HCT116 (cell line): Measurements from ENCODE around the gene DDX56. TPM values are rescaled to one million over a fixed set of nuclear protein-coding genes. Genes with fewer than 3 reads are reported as not detected.

Experiments used
- ATAC-seq: fragments of 200-7000 bp; cut with Tn5 transposase; 2 replicates; pipeline ENCODE4 v1.9.1; 2020; ENCODE audit warnings: mild to moderate bottlenecking, moderate library complexity
- BruUV-seq: library from RNA; stranded (reverse); fragments of 400-500 nt; replicated peaks from 2 replicates; lab custom pipeline; 2021; lab: Mats Ljungman, UMichigan
- CTCF ChIA-PET: fragments of 300-600 bp; sonication (Branson Sonifier 250); formaldehyde crosslinking; loops from one replicate; lab custom pipeline; 2021; ENCODE audit warnings: antibody characterized with exemption; lab: Charles Lee
- POLR2A ChIA-PET: fragments of 300-600, 350-600 bp; sonication (Branson Sonifier 250); formaldehyde crosslinking; loops from one replicate; lab custom pipeline; 2021; ENCODE audit warnings: antibody characterized with exemption; lab: Charles Lee
- RAD21 ChIA-PET, 2 experiments: fragments of 300-600 bp; sonication (Branson Sonifier 250); formaldehyde crosslinking; loops; one replicate each; lab custom pipeline; 2023; ENCODE audit warnings: low total read pairs in 2 of 2; ENCODE audit not compliant: uncharacterized antibody in 2 of 2, unreplicated experiment in 2 of 2, low non-redundant PET in 1 of 2; lab: Charles Lee
- DNase-seq: peaks from one replicate; pipeline ENCODE4 v3.0.0-alpha.2; 2010; ENCODE audit warnings: low read depth, low spot score
- H2AFZ ChIP-seq: fragments of 200-600 bp; shearing (Covaris generic), sonication (generic); 2 replicates; pipeline ENCODE4 v1.6.1; 2017; ENCODE audit warnings: low read depth, mixed run types, mixed read lengths, antibody characterized with exemption, low read length; ENCODE audit not compliant: poor library complexity, severe bottlenecking
- H3K27ac ChIP-seq: 2 replicates; pipeline ENCODE4 v1.5.1; 2012; ENCODE audit warnings: low read depth, low read length
- H3K27me3 ChIP-seq: fragments of 200-600 bp; sonication (generic); 2 replicates; pipeline ENCODE4 v1.6.1; 2016; ENCODE audit warnings: mixed run types, low read length, mixed read lengths; ENCODE audit not compliant: insufficient read depth
- H3K36me3 ChIP-seq, 2 experiments: fragments of 200-500 bp in 1 of 2; fragments of 200-600 bp in 1 of 2; sonication (Bioruptor generic) in 1 of 2; sonication (generic) in 1 of 2; 2 replicates each; pipeline versions ENCODE4 v1.5.1 to v1.6.1; 2014 to 2016; ENCODE audit warnings: low read length in 2 of 2, inconsistent platforms in 1 of 2, mixed read lengths in 1 of 2, mixed run types in 1 of 2; ENCODE audit not compliant: insufficient read depth in 2 of 2, control insufficient read depth in 1 of 2
- H3K4me1 ChIP-seq, 2 experiments: fragments of 200-600 bp in 1 of 2; sonication (generic) in 1 of 2; 2 replicates each; pipeline versions ENCODE4 v1.5.1 to v1.6.1; 2012 to 2017; ENCODE audit warnings: low read length in 2 of 2, inconsistent platforms in 1 of 2, mild to moderate bottlenecking in 1 of 2, mixed read lengths in 1 of 2, mixed run types in 1 of 2, moderate library complexity in 1 of 2; ENCODE audit not compliant: insufficient read depth in 2 of 2, control insufficient read depth in 1 of 2
- H3K4me2 ChIP-seq: fragments of 200-600 bp; sonication (generic); 2 replicates; pipeline ENCODE4 v1.6.1; 2017; ENCODE audit warnings: mixed run types, low read length, mixed read lengths
- H3K4me3 ChIP-seq, 2 experiments: fragments of 200-600 bp in 1 of 2; sonication (generic) in 1 of 2; replicated peaks in 1 of 2; 2 replicates each; pipeline ENCODE4 v1.5.1; 2011 to 2016; ENCODE audit warnings: low read length in 2 of 2, control low read depth in 1 of 2, low read depth in 1 of 2, mild to moderate bottlenecking in 1 of 2, mixed read lengths in 1 of 2, mixed run types in 1 of 2
- H3K79me2 ChIP-seq: fragments of 200-600 bp; sonication (generic); 2 replicates; pipeline ENCODE4 v1.6.1; 2017; ENCODE audit warnings: mild to moderate bottlenecking, mixed run types, low read length, moderate library complexity, mixed read lengths; ENCODE audit not compliant: insufficient read depth
- H3K9ac ChIP-seq: fragments of 200-600 bp; sonication (generic); 2 replicates; pipeline ENCODE4 v1.6.1; 2016; ENCODE audit warnings: low read length, mixed read lengths
- H3K9me2 ChIP-seq: fragments of 200-600 bp; sonication (generic), shearing (Covaris generic); 2 replicates; pipeline ENCODE4 v1.6.1; 2017; ENCODE audit warnings: mixed run types, mild to moderate bottlenecking, moderate library complexity; ENCODE audit not compliant: insufficient read depth
- H3K9me3 ChIP-seq, 2 experiments: fragments of 200-500 bp in 1 of 2; fragments of 200-600 bp in 1 of 2; sonication (Bioruptor generic) in 1 of 2; sonication (generic) in 1 of 2; 2 replicates each; pipeline ENCODE4 v1.6.1; 2014 to 2017; ENCODE audit warnings: low read length in 2 of 2, mixed read lengths in 2 of 2, inconsistent platforms in 1 of 2, low read depth in 1 of 2, mild to moderate bottlenecking in 1 of 2, mixed run types in 1 of 2, moderate library complexity in 1 of 2; ENCODE audit not compliant: control insufficient read depth in 1 of 2, insufficient read depth in 1 of 2
- H4K20me1 ChIP-seq: fragments of 200-600 bp; sonication (generic), shearing (Covaris generic); 2 replicates; pipeline ENCODE4 v1.6.1; 2017; ENCODE audit warnings: mixed run types, mild to moderate bottlenecking, moderate library complexity; ENCODE audit not compliant: insufficient read depth
- ATF3 ChIP-seq: IDR thresholded peaks from 2 replicates; pipeline ENCODE4 v1.6.1; 2012
- CBX3 ChIP-seq: IDR thresholded peaks from 2 replicates; pipeline ENCODE4 v1.6.1; 2012; ENCODE audit warnings: low read depth
- EZH2 ChIP-seq: fragments of 200-600 bp; sonication (generic); IDR thresholded peaks from 2 replicates; pipeline ENCODE4 v1.6.1; 2017; ENCODE audit warnings: antibody characterized with exemption, mixed run types
- EZH2phosphoT487 ChIP-seq: fragments of 200-600 bp; IDR thresholded peaks from 2 replicates; pipeline ENCODE4 v1.6.1; 2018; ENCODE audit warnings: antibody characterized with exemption, borderline replicate concordance
- JUND ChIP-seq: IDR thresholded peaks from 2 replicates; pipeline ENCODE4 v1.6.1; 2012
- POLR2AphosphoS5 ChIP-seq: IDR thresholded peaks from 2 replicates; pipeline ENCODE4 v1.6.1; 2011; ENCODE audit warnings: mild to moderate bottlenecking, low read depth, low read length, moderate library complexity
- RAD21 ChIP-seq: IDR thresholded peaks from 2 replicates; pipeline ENCODE4 v1.6.1; 2012; ENCODE audit warnings: low read depth, mild to moderate bottlenecking
- SP1 ChIP-seq: IDR thresholded peaks from 2 replicates; pipeline ENCODE4 v1.6.1; 2012; ENCODE audit warnings: low read depth
- TCF7L2 ChIP-seq: IDR thresholded peaks from 2 replicates; pipeline ENCODE4 v1.7.0; 2011; ENCODE audit warnings: borderline replicate concordance, inconsistent platforms; ENCODE audit not compliant: insufficient read depth, insufficient read length; ENCODE audit errors: extremely low read depth
- ZFX ChIP-seq: fragments of 450-650 bp; IDR thresholded peaks from 2 replicates; pipeline ENCODE4 v1.6.1; 2017
- intact Hi-C: fragments of 100-400 bp; cut with micrococcal nuclease; formaldehyde crosslinking; loops from 2 replicates; pipeline ENCODE4 v1.10.0; 2022
- total RNA-seq: library from RNA; stranded (reverse); gene quantifications from one replicate; pipeline ENCODE4 v1.2.1, GENCODE V29; 2021; ENCODE audit not compliant: unreplicated experiment

Gene DDX56
- total RNA-seq, 1 experiment from 2014 or later: 119 TPM

DNA sequence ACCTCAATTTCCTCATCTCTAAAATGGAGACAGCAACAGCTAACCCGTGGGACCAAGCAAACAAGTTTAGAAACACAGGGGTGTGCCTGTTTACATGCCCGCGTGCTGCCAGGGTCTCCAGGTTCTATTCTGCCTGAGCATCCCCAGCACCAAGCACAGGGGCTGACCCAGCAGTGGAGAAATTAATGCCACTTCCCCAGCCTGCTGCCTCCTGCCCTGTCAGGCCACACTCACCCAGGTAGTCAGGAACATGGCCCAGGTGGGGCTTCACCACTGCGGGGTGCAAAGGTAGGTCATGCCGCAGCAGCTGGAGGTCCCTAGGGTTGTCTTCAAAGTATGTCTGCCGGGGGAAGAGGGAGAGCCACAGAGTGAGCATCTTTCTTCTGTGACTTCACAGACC is 5.8 kb downstream of the DDX56 start:
- ATAC-seq (no peak), DNase-seq (no peak)
- CTCF ChIA-PET: no interaction called here
- BruUV-seq: no TSS peak
- no peaks in the 10 kb centered on the region for H3K27me3 ChIP-seq
- H3K9me2 ChIP-seq: no peaks in the 10 kb centered on the region
- peaks cover 7% of the 10 kb centered on the region; the same call in 1 of the 2 replicates for H4K20me1 ChIP-seq
- intact Hi-C loops: loop anchor here (5.0 kb wide), 1 partner anchor 221 kb away; no protein-coding TSS in a partner anchor
- H3K9ac ChIP-seq: no peak overlapping the region
- no peak overlapping the region for H3K27ac ChIP-seq
- RAD21 ChIA-PET: no interaction called here
- POLR2A ChIA-PET: no interaction called here
- no peak overlapping the region for H3K4me3 ChIP-seq
- no peak overlapping the region for H2AFZ ChIP-seq
- peaks cover 60% of the 10 kb centered on the region for H3K79me2 ChIP-seq
- no peak overlapping the region for H3K4me2 ChIP-seq
- H3K36me3 ChIP-seq: peaks cover 68 to 79% of the 10 kb centered on the region in 2 experiments
- no peaks in the 10 kb centered on the region for H3K9me3 ChIP-seq
- TF ChIP-seq CBX3: no peak
- no peak for TF ChIP-seq SP1
- no peak for TF ChIP-seq EZH2phosphoT487
- TF ChIP-seq POLR2AphosphoS5: no peak
- TF ChIP-seq TCF7L2: no peak
- no peak for TF ChIP-seq RAD21
- peaks cover 6 to 18% of the 10 kb centered on the region in 2 experiments; a peak in 3 of 4 replicates for H3K4me1 ChIP-seq

- H2AFZ ChIP-seq: no peak overlapping the region
- H3K27ac ChIP-seq: no peak overlapping the region
- peaks cover 60 to 67% of the 10 kb centered on the region in 2 experiments for H3K36me3 ChIP-seq
- peaks cover 7% of the 10 kb centered on the region; the same call in 1 of the 2 replicates for H4K20me1 ChIP-seq
- intact Hi-C loops: loop anchor here (5.0 kb wide), 1 partner anchor 219 kb away; no protein-coding TSS in a partner anchor
- no peak overlapping the region for H3K9ac ChIP-seq
- POLR2A ChIA-PET: no interaction called here
- H3K9me2 ChIP-seq: no peaks in the 10 kb centered on the region
- H3K4me1 ChIP-seq: peaks cover 11 to 23% of the 10 kb centered on the region in 2 experiments
- ATAC-seq (no peak), DNase-seq (no peak)
- H3K9me3 ChIP-seq: no peaks in the 10 kb centered on the region
- RAD21 ChIA-PET: no interaction called here
- CTCF ChIA-PET: interaction anchor here (2.5 to 3.0 kb wide), 2 partner anchors 326 to 569 kb away, joined by 8 to 21 read pairs; no protein-coding TSS in a partner anchor
- TF ChIP-seq ATF3 (no peak), ZFX (no peak), EZH2 (no peak), JUND (no peak)
- no peak overlapping the region for H3K4me2 ChIP-seq
- H3K4me3 ChIP-seq: no peak overlapping the region
- no TSS peak for BruUV-seq
- peaks cover 48% of the 10 kb centered on the region for H3K79me2 ChIP-seq
- H3K27me3 ChIP-seq: no peaks in the 10 kb centered on the region
These were observed 7.0 kb downstream of the DDX56 start for GRCh38 chr7:44566680-44567079.
